Measurements from ENCODE around the gene TNF. TPM values are rescaled to one million over a fixed set of nuclear protein-coding genes. Genes with fewer than 3 reads are reported as not detected.
A peak's percentile ranks its signal among the peaks of the same experiment; 100 is the strongest.

The TNF gene
- total RNA-seq, 1 experiment from 2014 or later = 223 TPM

- peaks cover 94% of the 10 kb centered on the region for H3K4me1 ChIP-seq (ENCODE audit: low read length)
- H4K20me1 ChIP-seq (ENCODE audit: insufficient read depth, low read depth, low read length) = no peaks in the 10 kb centered on the region
- no peaks in the 10 kb centered on the region for H3K9me2 ChIP-seq (replicated peaks; ENCODE audit: insufficient read depth, low read length)
- H3K27me3 ChIP-seq (ENCODE audit: low read length) = no peaks in the 10 kb centered on the region
- H3K4me3 ChIP-seq (ENCODE audit: low read length) = peak overlapping the region; percentile 64
- peak; percentile 96 for DNase-seq
- H3K9me3 ChIP-seq (ENCODE audit: low read length) = no peaks in the 10 kb centered on the region
- H3K79me2 ChIP-seq (ENCODE audit: low read length) = peaks cover 10% of the 10 kb centered on the region; the same call in 1 of the 2 replicates
- no peaks in the 10 kb centered on the region for H3K36me3 ChIP-seq (ENCODE audit: insufficient read depth, low read length)
- H3K4me2 ChIP-seq (ENCODE audit: low read depth, low read length, poor library complexity, severe bottlenecking) = peak overlapping the region; percentile 83
- no peak overlapping the region for H2AFZ ChIP-seq (ENCODE audit: low read length)
- H3K27ac ChIP-seq (ENCODE audit: low read length) = peak overlapping the region; percentile 99
- H3K9ac ChIP-seq (ENCODE audit: low read length) = peak overlapping the region; percentile 93
Observed at GRCh38 chr6:31558631-31559500, 16.5 kb upstream of the TNF start.

- H3K4me1 ChIP-seq (ENCODE audit: low read length) = peaks cover 89% of the 10 kb centered on the region
- peak overlapping the region; percentile 83 for H3K4me2 ChIP-seq (ENCODE audit: low read depth, low read length, poor library complexity, severe bottlenecking)
- peak overlapping the region; percentile 93 for H3K9ac ChIP-seq (ENCODE audit: low read length)
Observed at GRCh38 chr6:31559606-31559957, 15.8 kb upstream of the TNF start.

GRCh38 chr6:31559958-31560696 lies 15.2 kb upstream of the TNF start:
- Histone ChIP-seq H4K20me1 (ENCODE audit: insufficient read depth, low read depth, low read length) (no peaks in the 10 kb centered on the region), H3K9me3 (ENCODE audit: low read length) (no peaks in the 10 kb centered on the region), H3K27ac (ENCODE audit: low read length) (peak overlapping the region; percentile 99), H3K4me1 (ENCODE audit: low read length) (peaks cover 89% of the 10 kb centered on the region), H3K9me2 (replicated peaks; ENCODE audit: insufficient read depth, low read length) (no peaks in the 10 kb centered on the region), H3K9ac (ENCODE audit: low read length) (peak overlapping the region; percentile 93), H3K79me2 (ENCODE audit: low read length) (peaks cover 11% of the 10 kb centered on the region; the same call in 1 of the 2 replicates), H3K27me3 (ENCODE audit: low read length) (no peaks in the 10 kb centered on the region), H2AFZ (ENCODE audit: low read length) (no peak overlapping the region), H3K4me3 (ENCODE audit: low read length) (peak overlapping the region; percentile 64), H3K4me2 (ENCODE audit: low read depth, low read length, poor library complexity, severe bottlenecking) (peak overlapping the region; percentile 83), H3K36me3 (ENCODE audit: insufficient read depth, low read length) (no peaks in the 10 kb centered on the region)
- DNase-seq = peak; percentile 98

More at GRCh38 chr6:31559606-31559957, 15.8 kb upstream of the TNF start:
- no peaks in the 10 kb centered on the region for H3K9me2 ChIP-seq (replicated peaks; ENCODE audit: insufficient read depth, low read length)
- H3K79me2 ChIP-seq (ENCODE audit: low read length) = peaks cover 11% of the 10 kb centered on the region; the same call in 1 of the 2 replicates
- DNase-seq = no peak
- no peaks in the 10 kb centered on the region for H3K9me3 ChIP-seq (ENCODE audit: low read length)
- no peaks in the 10 kb centered on the region for H3K36me3 ChIP-seq (ENCODE audit: insufficient read depth, low read length)
- H3K27me3 ChIP-seq (ENCODE audit: low read length) = no peaks in the 10 kb centered on the region
- no peak overlapping the region for H2AFZ ChIP-seq (ENCODE audit: low read length)
- H3K27ac ChIP-seq (ENCODE audit: low read length) = peak overlapping the region; percentile 99
- H4K20me1 ChIP-seq (ENCODE audit: insufficient read depth, low read depth, low read length) = no peaks in the 10 kb centered on the region
- peak overlapping the region; percentile 64 for H3K4me3 ChIP-seq (ENCODE audit: low read length)

- peak overlapping the region; percentile 83 for H3K4me2 ChIP-seq (ENCODE audit: low read depth, low read length, poor library complexity, severe bottlenecking)
Observed at GRCh38 chr6:31560697-31561058, 14.7 kb upstream of the TNF start.

GRCh38 chr6:31567531-31568370 lies 7.6 kb upstream of the TNF start:
- Histone ChIP-seq H3K9ac (ENCODE audit: low read length) (peak overlapping the region; percentile 99), H3K4me3 (ENCODE audit: low read length) (no peak overlapping the region), H3K36me3 (ENCODE audit: insufficient read depth, low read length) (no peaks in the 10 kb centered on the region), H3K27me3 (ENCODE audit: low read length) (no peaks in the 10 kb centered on the region), H2AFZ (ENCODE audit: low read length) (no peak overlapping the region), H3K9me3 (ENCODE audit: low read length) (no peaks in the 10 kb centered on the region), H3K9me2 (replicated peaks; ENCODE audit: insufficient read depth, low read length) (no peaks in the 10 kb centered on the region), H3K4me1 (ENCODE audit: low read length) (peaks cover 81% of the 10 kb centered on the region), H3K27ac (ENCODE audit: low read length) (peak overlapping the region; percentile 95), H3K4me2 (ENCODE audit: low read depth, low read length, poor library complexity, severe bottlenecking) (peak overlapping the region; percentile 84), H3K79me2 (ENCODE audit: low read length) (peaks cover 37% of the 10 kb centered on the region), H4K20me1 (ENCODE audit: insufficient read depth, low read depth, low read length) (no peaks in the 10 kb centered on the region)
- DNase-seq = peak; percentile 60

More at GRCh38 chr6:31560697-31561058, 14.7 kb upstream of the TNF start:
- Histone ChIP-seq H3K4me3 (ENCODE audit: low read length) (peak overlapping the region; percentile 39), H3K27me3 (ENCODE audit: low read length) (no peaks in the 10 kb centered on the region), H3K79me2 (ENCODE audit: low read length) (peaks cover 16% of the 10 kb centered on the region; the same call in 1 of the 2 replicates), H3K9me3 (ENCODE audit: low read length) (no peaks in the 10 kb centered on the region), H3K9ac (ENCODE audit: low read length) (peak overlapping the region; percentile 93), H3K9me2 (replicated peaks; ENCODE audit: insufficient read depth, low read length) (no peaks in the 10 kb centered on the region), H2AFZ (ENCODE audit: low read length) (no peak overlapping the region), H3K36me3 (ENCODE audit: insufficient read depth, low read length) (no peaks in the 10 kb centered on the region), H3K27ac (ENCODE audit: low read length) (peak overlapping the region; percentile 99), H4K20me1 (ENCODE audit: insufficient read depth, low read depth, low read length) (no peaks in the 10 kb centered on the region), H3K4me1 (ENCODE audit: low read length) (peaks cover 94% of the 10 kb centered on the region)
- DNase-seq = peak; percentile 69

- Histone ChIP-seq H2AFZ (ENCODE audit: low read length) (no peak overlapping the region), H3K27me3 (ENCODE audit: low read length) (no peaks in the 10 kb centered on the region), H3K9me3 (ENCODE audit: low read length) (no peaks in the 10 kb centered on the region), H3K4me3 (ENCODE audit: low read length) (peak overlapping the region; percentile 98; the same call in 1 of the 2 replicates), H3K9ac (ENCODE audit: low read length) (peak overlapping the region; percentile 99), H4K20me1 (ENCODE audit: insufficient read depth, low read depth, low read length) (no peaks in the 10 kb centered on the region), H3K79me2 (ENCODE audit: low read length) (peaks cover 44% of the 10 kb centered on the region), H3K27ac (ENCODE audit: low read length) (peak overlapping the region; percentile 95), H3K9me2 (replicated peaks; ENCODE audit: insufficient read depth, low read length) (no peaks in the 10 kb centered on the region), H3K4me2 (ENCODE audit: low read depth, low read length, poor library complexity, severe bottlenecking) (peak overlapping the region; percentile 84), H3K36me3 (ENCODE audit: insufficient read depth, low read length) (no peaks in the 10 kb centered on the region), H3K4me1 (ENCODE audit: low read length) (peaks cover 81% of the 10 kb centered on the region)
- peak; percentile 77 for DNase-seq
Observed at GRCh38 chr6:31568537-31568961, 6.8 kb upstream of the TNF start.

GRCh38 chr6:31569861-31570536 lies 5.4 kb upstream of the TNF start:
- H4K20me1 ChIP-seq (ENCODE audit: insufficient read depth, low read depth, low read length) = no peaks in the 10 kb centered on the region
- no peaks in the 10 kb centered on the region for H3K9me3 ChIP-seq (ENCODE audit: low read length)
- peak overlapping the region; percentile 95 for H3K27ac ChIP-seq (ENCODE audit: low read length)
- no peaks in the 10 kb centered on the region for H3K9me2 ChIP-seq (replicated peaks; ENCODE audit: insufficient read depth, low read length)
- no peak overlapping the region for H2AFZ ChIP-seq (ENCODE audit: low read length)
- H3K79me2 ChIP-seq (ENCODE audit: low read length) = peaks cover 44% of the 10 kb centered on the region
- peaks cover 86% of the 10 kb centered on the region for H3K4me1 ChIP-seq (ENCODE audit: low read length)
- peak overlapping the region; percentile 98 for H3K4me3 ChIP-seq (ENCODE audit: low read length)
- DNase-seq = peak; percentile 91
- no peaks in the 10 kb centered on the region for H3K36me3 ChIP-seq (ENCODE audit: insufficient read depth, low read length)
- peak overlapping the region; percentile 99 for H3K9ac ChIP-seq (ENCODE audit: low read length)
- H3K27me3 ChIP-seq (ENCODE audit: low read length) = no peaks in the 10 kb centered on the region
- peak overlapping the region; percentile 84 for H3K4me2 ChIP-seq (ENCODE audit: low read depth, low read length, poor library complexity, severe bottlenecking)

Measured in Karpas-422 (cell line).